Measurements from ENCODE around the gene FETUB.

FETUB gene

GRCh38 chr3:186630950-186631641 lies 9.1 kb upstream of the FETUB start:
- ChIA-PET POLR2A (no interaction called here), CTCF (interaction anchor here (1.5 kb wide), 1 partner anchor 15 kb away, joined by 11 read pairs; no protein-coding TSS in a partner anchor)

GRCh38 chr3:186633481-186633880 lies 6.7 kb upstream of the FETUB start:
- CTCF ChIA-PET = no interaction called here
- no peaks in the 10 kb centered on the region for H3K4me1 ChIP-seq (ENCODE audit: control insufficient read depth, insufficient read depth, low read length)
- H3K9me3 ChIP-seq (ENCODE audit: control insufficient read depth, insufficient read depth, low read depth, low read length) = no peaks in the 10 kb centered on the region
- no peak for TF ChIP-seq ZNF175 (tag by site-specific recombination; IDR thresholded peaks at IDR 0.05)
- no peak for TF ChIP-seq ZNF555 (tag by site-specific recombination; conservative IDR thresholded peaks at IDR 0.05)
- no peak for TF ChIP-seq ZNF792 (tag by site-specific recombination; IDR thresholded peaks at IDR 0.05)
- TF ChIP-seq ZNF24 (tag by site-specific recombination; IDR thresholded peaks at IDR 0.05) = no peak
- TF ChIP-seq PRDM1 (tag by site-specific recombination; IDR thresholded peaks at IDR 0.05) = no peak
- TF ChIP-seq, protein P1, sequence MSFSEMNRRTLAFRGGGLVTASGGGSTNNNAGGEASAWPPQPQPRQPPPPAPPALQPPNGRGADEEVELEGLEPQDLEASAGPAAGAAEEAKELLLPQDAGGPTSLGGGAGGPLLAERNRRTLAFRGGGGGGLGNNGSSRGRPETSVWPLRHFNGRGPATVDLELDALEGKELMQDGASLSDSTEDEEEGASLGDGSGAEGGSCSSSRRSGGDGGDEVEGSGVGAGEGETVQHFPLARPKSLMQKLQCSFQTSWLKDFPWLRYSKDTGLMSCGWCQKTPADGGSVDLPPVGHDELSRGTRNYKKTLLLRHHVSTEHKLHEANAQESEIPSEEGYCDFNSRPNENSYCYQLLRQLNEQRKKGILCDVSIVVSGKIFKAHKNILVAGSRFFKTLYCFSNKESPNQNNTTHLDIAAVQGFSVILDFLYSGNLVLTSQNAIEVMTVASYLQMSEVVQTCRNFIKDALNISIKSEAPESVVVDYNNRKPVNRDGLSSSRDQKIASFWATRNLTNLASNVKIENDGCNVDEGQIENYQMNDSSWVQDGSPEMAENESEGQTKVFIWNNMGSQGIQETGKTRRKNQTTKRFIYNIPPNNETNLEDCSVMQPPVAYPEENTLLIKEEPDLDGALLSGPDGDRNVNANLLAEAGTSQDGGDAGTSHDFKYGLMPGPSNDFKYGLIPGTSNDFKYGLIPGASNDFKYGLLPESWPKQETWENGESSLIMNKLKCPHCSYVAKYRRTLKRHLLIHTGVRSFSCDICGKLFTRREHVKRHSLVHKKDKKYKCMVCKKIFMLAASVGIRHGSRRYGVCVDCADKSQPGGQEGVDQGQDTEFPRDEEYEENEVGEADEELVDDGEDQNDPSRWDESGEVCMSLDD (tag by site-specific recombination; IDR thresholded peaks at IDR 0.05) = no peak
- no peak for TF ChIP-seq ZNF169 (tag by site-specific recombination; IDR thresholded peaks at IDR 0.05)
- no peak for TF ChIP-seq ZNF777 (tag by site-specific recombination; IDR thresholded peaks at IDR 0.05; ENCODE audit: borderline replicate concordance)
- TF ChIP-seq ZNF623 (tag by site-specific recombination; IDR thresholded peaks at IDR 0.05) = no peak
- no peak for TF ChIP-seq ZNF280D (tag by site-specific recombination; IDR thresholded peaks at IDR 0.05)
- TF ChIP-seq ZBTB7A (tag by site-specific recombination; IDR thresholded peaks at IDR 0.05; ENCODE audit: low read depth) = no peak
- no peak for TF ChIP-seq MZF1 (tag by site-specific recombination; IDR thresholded peaks at IDR 0.05; ENCODE audit: borderline replicate concordance)
- TF ChIP-seq, protein P2, sequence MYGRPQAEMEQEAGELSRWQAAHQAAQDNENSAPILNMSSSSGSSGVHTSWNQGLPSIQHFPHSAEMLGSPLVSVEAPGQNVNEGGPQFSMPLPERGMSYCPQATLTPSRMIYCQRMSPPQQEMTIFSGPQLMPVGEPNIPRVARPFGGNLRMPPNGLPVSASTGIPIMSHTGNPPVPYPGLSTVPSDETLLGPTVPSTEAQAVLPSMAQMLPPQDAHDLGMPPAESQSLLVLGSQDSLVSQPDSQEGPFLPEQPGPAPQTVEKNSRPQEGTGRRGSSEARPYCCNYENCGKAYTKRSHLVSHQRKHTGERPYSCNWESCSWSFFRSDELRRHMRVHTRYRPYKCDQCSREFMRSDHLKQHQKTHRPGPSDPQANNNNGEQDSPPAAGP (tag by site-specific recombination; IDR thresholded peaks at IDR 0.05) = no peak
- TF ChIP-seq ZNF510 (tag by site-specific recombination; IDR thresholded peaks at IDR 0.05; ENCODE audit: insufficient replicate concordance) = no peak
- no peak for TF ChIP-seq ZNF585B (tag by site-specific recombination; IDR thresholded peaks at IDR 0.05)
- no peak for TF ChIP-seq ZNF112 (tag by site-specific recombination; IDR thresholded peaks at IDR 0.05)
- TF ChIP-seq MYNN (tag by site-specific recombination; IDR thresholded peaks at IDR 0.05; ENCODE audit: borderline replicate concordance) = no peak
- POLR2A ChIA-PET = no interaction called here
- no peak overlapping the region for H3K4me3 ChIP-seq (ENCODE audit: low read depth, low read length)
- no peak overlapping the region for H3K27ac ChIP-seq (ENCODE audit: extremely low read depth, low read depth, low read length)
- no peaks in the 10 kb centered on the region for H3K36me3 ChIP-seq (ENCODE audit: control insufficient read depth in 2 of 2, insufficient read depth in 1 of 2, low read length in 2 of 2)

More at GRCh38 chr3:186630950-186631641, 9.1 kb upstream of the FETUB start:
- Histone ChIP-seq H3K4me3 (ENCODE audit: low read depth, low read length) (no peak overlapping the region), H3K9me3 (ENCODE audit: control insufficient read depth, insufficient read depth, low read depth, low read length) (no peaks in the 10 kb centered on the region), H3K4me1 (ENCODE audit: control insufficient read depth, insufficient read depth, low read length) (no peaks in the 10 kb centered on the region), H3K27ac (ENCODE audit: extremely low read depth, low read depth, low read length) (no peak overlapping the region), H3K36me3 (ENCODE audit: control insufficient read depth in 2 of 2, insufficient read depth in 1 of 2, low read length in 2 of 2) (no peaks in the 10 kb centered on the region)
- TF ChIP-seq ZBTB21 (tag by site-specific recombination; IDR thresholded peaks at IDR 0.05) (no peak), ZNF214 (tag by site-specific recombination; IDR thresholded peaks at IDR 0.05; ENCODE audit: borderline replicate concordance) (no peak), ZNF175 (tag by site-specific recombination; IDR thresholded peaks at IDR 0.05) (no peak), ZBTB26 (tag by site-specific recombination; optimal IDR thresholded peaks at IDR 0.05) (no peak), KLF10 (tag by site-specific recombination; IDR thresholded peaks at IDR 0.05) (no peak), ZBTB48 (tag by site-specific recombination; IDR thresholded peaks at IDR 0.05) (no peak), ZNF521 (tag by site-specific recombination; IDR thresholded peaks at IDR 0.05) (no peak), ZNF221 (tag by site-specific recombination; IDR thresholded peaks at IDR 0.05; ENCODE audit: borderline replicate concordance) (no peak), ZNF335 (tag by site-specific recombination; conservative IDR thresholded peaks at IDR 0.05) (no peak), KLF16 (tag by site-specific recombination; IDR thresholded peaks at IDR 0.05) (no peak), BCL11A (tag by site-specific recombination; IDR thresholded peaks at IDR 0.05; ENCODE audit: low read depth) (no peak), ZNF629 (tag by site-specific recombination; IDR thresholded peaks at IDR 0.05) (no peak), ZNF202 (tag by site-specific recombination; IDR thresholded peaks at IDR 0.05; ENCODE audit: borderline replicate concordance) (no peak)
- TF ChIP-seq, protein P3, sequence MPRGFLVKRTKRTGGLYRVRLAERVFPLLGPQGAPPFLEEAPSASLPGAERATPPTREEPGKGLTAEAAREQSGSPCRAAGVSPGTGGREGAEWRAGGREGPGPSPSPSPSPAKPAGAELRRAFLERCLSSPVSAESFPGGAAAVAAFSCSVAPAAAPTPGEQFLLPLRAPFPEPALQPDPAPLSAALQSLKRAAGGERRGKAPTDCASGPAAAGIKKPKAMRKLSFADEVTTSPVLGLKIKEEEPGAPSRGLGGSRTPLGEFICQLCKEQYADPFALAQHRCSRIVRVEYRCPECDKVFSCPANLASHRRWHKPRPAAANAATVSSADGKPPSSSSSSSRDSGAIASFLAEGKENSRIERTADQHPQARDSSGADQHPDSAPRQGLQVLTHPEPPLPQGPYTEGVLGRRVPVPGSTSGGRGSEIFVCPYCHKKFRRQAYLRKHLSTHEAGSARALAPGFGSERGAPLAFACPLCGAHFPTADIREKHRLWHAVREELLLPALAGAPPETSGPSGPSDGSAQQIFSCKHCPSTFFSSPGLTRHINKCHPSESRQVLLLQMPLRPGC (tag by site-specific recombination; IDR thresholded peaks at IDR 0.05) = no peak
